HG02970 (cell line): ENCODE results near the gene BABAM2.

Experiments used
- ATAC-seq: cut with Tn5 transposase; IDR thresholded peaks from one replicate; pipeline ENCODE4 v1.9.1; 2021; ENCODE audit warnings: mild to moderate bottlenecking, moderate library complexity, moderate number of reproducible peaks; ENCODE audit not compliant: unreplicated experiment, low FRiP score

The BABAM2 gene

GRCh38 chr2:28346587-28346986 lies 456.1 kb downstream of the BABAM2 start:
- no peak for ATAC-seq

- no peak for ATAC-seq
These were observed 456.7 kb downstream of the BABAM2 start for GRCh38 chr2:28347193-28347592.

GRCh38 chr2:28347596-28347995 lies 457.1 kb downstream of the BABAM2 start:
- no peak for ATAC-seq

DNA sequence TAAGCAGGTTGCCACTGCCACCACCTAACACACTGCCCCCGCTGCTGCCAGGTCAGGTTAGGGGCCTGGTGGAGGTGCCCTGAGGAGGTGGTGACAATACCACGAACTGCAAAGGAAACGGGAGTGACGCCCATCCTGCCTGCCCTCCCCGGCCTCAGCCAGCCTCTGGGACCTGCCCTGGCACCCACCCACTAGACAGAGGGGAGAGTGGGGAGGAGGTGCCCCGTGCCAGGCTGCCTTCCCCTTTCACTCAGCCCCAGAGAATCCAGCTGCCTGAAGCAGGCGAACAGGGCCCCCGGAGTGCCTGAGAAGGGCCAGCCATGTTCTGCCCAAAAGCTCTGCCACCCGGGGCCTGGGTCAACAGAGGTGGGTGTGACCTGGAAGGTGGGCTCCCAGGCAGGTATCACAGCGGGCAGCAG lies 457.6 kb downstream of the BABAM2 start:
- no peak for ATAC-seq

DNA sequence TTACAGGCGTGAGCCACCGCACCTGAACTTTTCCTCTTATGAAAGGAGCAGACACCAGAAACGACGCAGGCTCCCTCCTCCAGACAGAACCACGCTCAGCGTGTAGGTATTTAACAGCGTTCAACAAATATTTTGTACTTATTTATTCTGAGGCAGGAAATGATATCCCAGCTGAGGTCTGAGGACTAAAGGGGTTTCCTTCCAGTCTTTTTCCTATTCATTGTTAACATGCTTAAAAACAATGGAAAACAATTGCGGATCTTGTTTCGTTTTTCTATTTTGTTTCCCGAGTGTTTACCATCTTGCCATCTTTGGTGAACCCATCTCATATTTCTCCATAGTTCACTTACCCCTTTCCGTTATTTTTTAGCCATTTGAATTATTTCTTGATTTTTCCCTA lies 458.4 kb downstream of the BABAM2 start:
- ATAC-seq, result no peak

GRCh38 chr2:28349546-28350165 lies 459.1 kb downstream of the BABAM2 start:
- ATAC-seq, result no peak

DNA sequence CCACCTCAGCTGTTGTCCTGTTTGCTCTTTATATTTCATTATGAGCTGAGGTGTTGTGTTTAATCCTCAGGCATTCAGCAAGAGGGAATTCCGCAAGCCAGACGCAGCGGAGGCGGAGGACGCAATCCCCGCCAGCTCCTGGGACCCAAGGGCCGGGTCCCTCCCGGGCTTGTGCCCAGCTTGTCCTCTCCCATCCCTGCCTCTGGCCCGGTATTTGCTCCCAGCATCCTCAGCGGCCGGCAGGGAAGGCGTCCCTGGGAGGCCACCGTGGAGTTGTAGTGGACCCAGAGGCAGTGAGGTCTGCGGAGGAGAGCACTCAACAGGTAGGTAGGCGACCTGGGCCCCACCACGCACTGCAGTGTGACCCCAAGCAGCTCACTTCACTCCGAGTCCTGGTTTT lies 459.7 kb downstream of the BABAM2 start:
- ATAC-seq, result no peak

DNA sequence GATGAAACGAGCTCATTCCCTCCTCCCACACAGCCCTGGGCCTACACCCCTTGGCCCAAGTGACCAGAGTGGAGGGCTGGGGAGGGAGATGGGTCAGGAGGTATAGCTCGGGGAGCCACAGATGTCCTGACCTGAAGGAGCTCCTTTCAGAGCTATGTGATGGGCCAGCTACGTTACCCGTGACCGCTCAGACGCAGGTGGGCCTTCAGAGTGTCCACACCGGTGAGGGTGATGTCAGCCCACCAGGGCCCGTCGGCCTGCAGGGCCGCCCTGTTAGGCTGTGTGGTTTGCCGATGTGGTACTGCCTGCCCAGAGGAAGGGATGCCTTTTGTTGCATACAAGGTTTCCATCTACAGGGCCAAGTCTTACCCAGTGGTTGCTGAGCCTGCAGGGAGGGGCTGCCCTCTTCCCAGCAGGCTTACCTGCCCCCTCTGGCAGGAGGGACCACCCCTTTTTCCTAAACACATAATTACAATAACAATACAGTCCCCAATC lies 460.3 kb downstream of the BABAM2 start:
- ATAC-seq, result no peak

- no peak for ATAC-seq
These were observed 461.1 kb downstream of the BABAM2 start for GRCh38 chr2:28351621-28352020.

DNA sequence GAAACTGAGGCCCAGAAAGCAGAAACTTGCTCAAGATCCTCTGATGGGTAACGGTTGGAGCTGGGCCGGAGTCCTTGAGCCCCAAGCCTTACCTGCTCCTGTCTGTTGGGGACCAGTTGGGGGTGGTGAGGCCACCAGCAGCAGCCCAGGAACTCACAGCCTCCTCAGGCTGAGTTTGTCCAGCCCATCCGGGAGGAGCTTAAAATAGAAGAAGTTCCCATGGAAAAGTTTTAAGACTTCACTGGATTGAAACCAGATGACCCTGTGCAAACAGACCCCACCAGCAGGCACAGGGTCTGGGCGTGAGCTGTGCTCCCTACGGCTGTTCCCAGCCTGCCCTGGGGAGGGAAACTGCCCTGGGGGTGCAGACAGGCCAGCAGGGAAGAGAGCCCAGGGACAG lies 461.6 kb downstream of the BABAM2 start:
- ATAC-seq, result no peak

- no peak for ATAC-seq
These were observed 462.2 kb downstream of the BABAM2 start for GRCh38 chr2:28352610-28353195.

DNA sequence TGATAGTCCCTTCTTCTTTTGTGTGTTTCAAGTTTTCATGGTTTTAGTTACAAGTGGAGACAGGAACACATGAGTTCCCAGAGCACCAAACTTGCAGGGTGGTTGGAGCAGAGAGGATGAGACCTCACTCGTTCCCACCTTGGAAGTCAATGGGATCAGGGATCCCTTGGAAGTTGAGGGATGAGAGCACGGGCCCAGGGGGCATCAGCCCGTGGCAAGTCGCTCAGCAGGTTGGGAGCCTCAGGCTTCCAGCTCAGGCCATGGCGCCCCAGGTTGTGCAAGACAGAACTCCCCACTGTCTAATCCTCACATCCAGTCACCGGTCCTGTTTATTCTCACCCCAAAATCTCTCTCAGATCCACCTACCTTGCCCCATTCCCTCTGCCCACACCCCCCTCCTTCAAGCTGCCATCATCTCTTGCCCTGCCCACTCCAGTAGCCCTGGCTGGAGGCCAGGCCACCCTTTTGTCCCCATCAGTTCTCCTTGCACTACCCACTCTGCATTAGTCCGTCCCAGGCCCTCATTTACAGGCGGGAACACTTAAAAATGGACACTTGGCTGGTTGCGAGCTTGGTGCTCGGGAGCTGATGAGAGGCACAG lies 464.5 kb downstream of the BABAM2 start:
- no peak for ATAC-seq

DNA sequence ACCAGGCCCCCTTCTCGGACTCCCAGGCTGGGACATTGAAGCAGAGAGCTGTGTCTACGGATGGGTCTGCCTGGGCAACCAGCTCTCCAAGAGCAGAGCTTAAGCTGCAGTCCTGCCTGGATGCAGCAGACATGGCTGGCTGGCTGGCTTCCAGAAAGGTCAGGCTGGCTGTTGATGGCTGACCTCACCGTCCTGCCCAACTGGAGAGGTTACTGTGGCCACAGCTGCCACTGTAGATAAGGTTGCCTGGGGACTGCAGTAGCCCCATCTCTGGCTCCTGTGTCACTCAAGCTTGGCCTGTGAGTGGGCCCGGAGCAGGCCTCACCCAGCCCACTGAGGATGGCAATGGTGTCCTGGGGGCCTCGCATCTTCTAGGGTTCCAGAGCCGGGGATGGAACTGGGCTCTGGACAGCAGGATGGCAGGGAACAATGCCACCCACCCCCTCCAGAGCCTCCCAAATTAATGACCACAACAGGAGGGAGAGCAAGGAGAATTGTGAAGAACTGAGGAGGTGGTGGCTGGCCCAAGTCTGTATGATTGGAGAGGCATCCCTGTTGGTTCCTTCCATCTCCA lies 465.1 kb downstream of the BABAM2 start:
- no peak for ATAC-seq

GRCh38 chr2:28356095-28356911 lies 465.8 kb downstream of the BABAM2 start:
- no peak for ATAC-seq

DNA sequence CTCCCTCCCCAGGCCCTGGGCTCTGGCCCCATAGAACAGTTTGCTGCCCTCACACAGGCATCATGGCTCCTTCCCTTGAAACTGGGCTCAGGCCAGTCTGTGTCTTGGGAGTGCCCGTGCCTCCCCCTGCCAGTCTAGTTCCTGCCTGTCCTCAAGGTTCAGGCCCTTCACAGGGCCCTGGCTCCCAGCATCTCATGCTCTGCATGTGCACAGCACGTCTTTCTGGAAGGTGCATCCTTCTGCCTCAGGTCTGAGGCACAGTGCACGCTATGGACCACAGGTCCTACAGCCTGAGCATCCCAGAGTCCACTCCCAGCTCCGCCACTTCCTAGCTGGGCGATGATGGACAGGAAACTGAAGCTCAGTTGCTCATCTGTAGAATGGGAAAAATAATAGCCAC lies 466.5 kb downstream of the BABAM2 start:
- no peak for ATAC-seq

DNA sequence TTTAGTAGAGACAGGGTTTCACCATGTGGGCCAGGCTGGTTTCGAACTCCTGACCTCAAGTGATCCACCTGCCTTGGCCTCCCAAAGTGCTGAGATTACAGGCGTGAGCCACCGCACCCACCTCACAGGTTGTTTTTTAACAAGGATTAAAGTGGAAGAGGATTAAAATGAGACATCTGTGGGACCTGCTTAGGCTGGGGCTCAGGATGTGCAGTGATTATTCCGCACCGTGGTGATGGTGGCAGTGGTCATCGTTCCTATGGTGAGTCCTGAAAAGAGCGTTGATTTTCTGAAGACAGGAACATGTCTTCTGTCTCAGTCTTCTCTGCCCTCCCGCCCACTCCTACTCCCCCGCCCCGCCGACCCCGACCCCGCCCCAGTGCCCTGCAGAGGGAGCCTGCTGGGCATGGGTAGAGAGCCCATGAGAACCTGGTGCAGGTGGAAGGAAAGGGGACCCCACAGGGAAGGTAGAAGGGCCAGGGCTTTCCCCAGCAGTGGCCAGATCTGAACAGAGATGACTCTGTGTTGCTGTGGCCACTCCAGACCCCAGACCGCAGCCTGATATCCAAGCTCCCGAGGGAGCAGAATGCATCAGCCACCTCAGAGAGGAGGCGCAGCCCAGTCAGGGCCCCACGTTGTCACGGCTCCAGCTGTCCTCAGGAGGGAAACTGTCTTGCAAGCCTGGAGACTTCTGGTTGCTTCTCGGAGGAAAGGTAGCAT lies 467.6 kb downstream of the BABAM2 start:
- no peak for ATAC-seq

DNA sequence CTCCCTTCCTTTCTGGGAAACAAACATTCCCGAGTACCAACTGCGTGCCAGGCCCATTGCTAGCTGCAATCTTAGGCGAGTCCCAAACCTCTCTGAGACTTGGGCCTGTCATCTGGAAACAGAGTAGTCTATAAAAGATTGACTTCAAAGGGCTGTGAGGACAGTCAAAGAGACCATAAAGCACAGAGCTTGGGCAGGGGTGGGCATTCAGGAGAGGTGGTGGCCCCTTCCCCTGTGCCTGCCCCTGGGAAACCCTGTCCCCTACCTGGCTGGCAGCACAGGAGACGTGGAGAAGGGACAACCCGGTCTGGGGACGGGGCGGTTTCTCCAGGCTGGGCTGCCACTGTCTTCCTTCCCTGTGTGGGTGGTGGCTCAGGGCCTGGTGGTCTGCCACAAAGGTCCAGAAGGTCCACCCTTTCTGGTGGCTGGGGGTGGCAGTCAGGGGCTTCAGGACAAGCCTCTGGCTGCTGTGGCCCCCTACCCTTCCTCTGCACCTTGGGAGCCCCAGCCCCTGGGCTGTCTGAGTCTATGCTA lies 468.2 kb downstream of the BABAM2 start:
- no peak for ATAC-seq

GRCh38 chr2:28359222-28360057 lies 468.9 kb downstream of the BABAM2 start:
- peak; percentile 58 for ATAC-seq
